Neural progenitor cell (in vitro differentiated cells): ENCODE results near the gene SEMA4D. TPM values are rescaled to one million over a fixed set of nuclear protein-coding genes. Genes with fewer than 3 reads are reported as not detected.
A peak's percentile ranks its signal among the peaks of the same experiment; 100 is the strongest.

Source experiments
- DNase-seq: peaks from one replicate; pipeline ENCODE4 v3.0.0-alpha.2; 2016; ENCODE audit warnings: low spot score
- H2AFZ ChIP-seq: fragments of 200-600 bp; sonication (generic); replicated peaks from 2 replicates; pipeline ENCODE4 v1.6.1; 2016; ENCODE audit warnings: antibody characterized with exemption
- H3F3A ChIP-seq: fragments of 200-600 bp; sonication (generic); 2 replicates; pipeline ENCODE4 v1.6.1; 2016; ENCODE audit warnings: antibody characterized with exemption, low read depth
- H3K27ac ChIP-seq: fragments of 200-600 bp; sonication (generic); 2 replicates; pipeline ENCODE4 v1.5.1; 2016; ENCODE audit warnings: mild to moderate bottlenecking
- H3K27me3 ChIP-seq: fragments of 200-600 bp; sonication (generic); 2 replicates; pipeline ENCODE4 v1.6.1; 2016; ENCODE audit warnings: mild to moderate bottlenecking, moderate library complexity
- H3K36me3 ChIP-seq: fragments of 200-600 bp; sonication (generic); 2 replicates; pipeline ENCODE4 v1.5.1; 2016
- H3K4me1 ChIP-seq: fragments of 200-600 bp; sonication (generic); 2 replicates; pipeline ENCODE4 v1.6.1; 2016; ENCODE audit warnings: mixed run types
- H3K4me2 ChIP-seq: fragments of 200-600 bp; sonication (generic); 2 replicates; pipeline ENCODE4 v1.6.1; 2016
- H3K4me3 ChIP-seq: fragments of 200-600 bp; sonication (generic); 2 replicates; pipeline ENCODE4 v1.5.1; 2016
- H3K79me2 ChIP-seq: fragments of 200-600 bp; sonication (generic); 2 replicates; pipeline ENCODE4 v1.6.1; 2016; ENCODE audit warnings: low read depth
- H3K9ac ChIP-seq: fragments of 200-600 bp; sonication (generic); 2 replicates; pipeline ENCODE4 v1.6.1; 2016
- H3K9me3 ChIP-seq: fragments of 200-600 bp; sonication (generic); 2 replicates; pipeline ENCODE4 v1.5.1; 2016; ENCODE audit warnings: low read depth
- H4K20me1 ChIP-seq: fragments of 200-600 bp; sonication (generic); 2 replicates; pipeline ENCODE4 v1.6.1; 2016; ENCODE audit warnings: low read depth
- H3K27ac Mint-ChIP-seq: 3 replicates; pipeline ENCODE4 v1.8.0; 2021; ENCODE audit warnings: mixed read lengths
- H3K27me3 Mint-ChIP-seq: 2 replicates; pipeline ENCODE4 v1.8.0; 2022; ENCODE audit warnings: low read depth, mild to moderate bottlenecking, inconsistent platforms, moderate library complexity, mixed read lengths; ENCODE audit not compliant: insufficient read depth
- H3K36me3 Mint-ChIP-seq: 3 replicates; pipeline ENCODE4 v1.8.0; 2021; ENCODE audit warnings: mixed read lengths
- H3K4me1 Mint-ChIP-seq: 3 replicates; pipeline ENCODE4 v1.8.0; 2021; ENCODE audit warnings: mixed read lengths
- H3K4me3 Mint-ChIP-seq: 3 replicates; pipeline ENCODE4 v1.8.0; 2021; ENCODE audit warnings: mild to moderate bottlenecking, moderate library complexity, mixed read lengths
- H3K9me3 Mint-ChIP-seq: 3 replicates; pipeline ENCODE4 v1.8.0; 2020; ENCODE audit warnings: mixed read lengths
- CTCF ChIP-seq: fragments of 200-600 bp; sonication (generic); IDR thresholded peaks from 2 replicates; pipeline ENCODE4 v1.5.1; 2017; ENCODE audit warnings: antibody characterized with exemption, mild to moderate bottlenecking
- EZH2 ChIP-seq: fragments of 200-600 bp; sonication (generic); IDR thresholded peaks from 2 replicates; pipeline ENCODE4 v1.6.1; 2017; ENCODE audit warnings: antibody characterized with exemption, mild to moderate bottlenecking, moderate library complexity
- EZH2phosphoT487 ChIP-seq: fragments of 200-600 bp; sonication (generic); IDR thresholded peaks from 2 replicates; pipeline ENCODE4 v1.6.1; 2017; ENCODE audit warnings: antibody characterized with exemption
- total RNA-seq: library from RNA; depleted of rRNA; stranded (reverse); fragments of >200 nt; gene quantifications from 2 replicates; pipeline ENCODE4 v1.2.3, GENCODE V29; 2015; ENCODE audit warnings: low replicate concordance

SEMA4D gene
- total RNA-seq, 1 donor from 2014 or later: 19.1 TPM

DNA sequence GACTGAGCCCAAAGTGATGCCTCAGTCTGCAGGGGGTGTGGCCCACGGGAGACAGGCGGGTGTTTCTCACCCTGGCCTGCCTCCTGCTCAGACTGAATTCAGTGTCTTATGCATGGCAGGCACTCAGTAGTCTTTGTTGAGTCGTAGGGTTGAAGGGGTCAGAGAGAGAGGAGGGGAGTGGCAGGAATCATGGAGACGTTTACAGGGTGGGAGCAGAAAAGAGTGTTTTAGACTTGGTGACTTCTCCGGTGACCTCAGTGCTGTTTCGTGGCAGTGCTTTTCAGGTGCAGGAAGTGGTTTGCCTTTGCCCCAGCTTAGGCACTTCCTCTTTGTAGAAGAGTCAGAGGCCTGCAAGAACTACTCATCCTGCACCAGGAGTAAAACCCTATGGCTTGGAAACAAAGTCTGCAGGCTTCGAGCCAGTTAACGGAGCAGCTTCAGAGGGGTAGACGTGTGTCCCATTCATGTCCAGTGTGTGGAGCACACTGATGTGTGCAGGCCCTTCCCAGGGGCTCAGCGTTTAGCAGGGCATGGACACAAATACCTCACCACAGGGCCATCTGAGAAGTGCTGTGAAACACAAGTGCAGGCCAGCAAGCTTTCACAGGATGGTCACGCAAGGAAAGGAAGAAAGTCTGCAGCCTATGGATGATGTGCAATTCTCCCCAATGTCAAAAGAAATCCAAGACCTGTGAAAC, 24.5 kb upstream of the SEMA4D start:
- no peak for DNase-seq
- Mint-ChIP-seq H3K4me1 (peaks cover 29% of the 10 kb centered on the region), H3K4me3 (no peak overlapping the region), H3K9me3 (no peaks in the 10 kb centered on the region), H3K27ac (peak overlapping the region; percentile 83), H3K27me3 (peaks cover 8% of the 10 kb centered on the region), H3K36me3 (no peaks in the 10 kb centered on the region)
- H3K36me3 ChIP-seq: no peaks in the 10 kb centered on the region
- no peaks in the 10 kb centered on the region for H3K9me3 ChIP-seq
- no peak overlapping the region for H3K27ac ChIP-seq
- no peak overlapping the region for H3K4me2 ChIP-seq
- no peaks in the 10 kb centered on the region for H3F3A ChIP-seq
- no peaks in the 10 kb centered on the region for H3K27me3 ChIP-seq
- H3K79me2 ChIP-seq: no peaks in the 10 kb centered on the region
- no peak for TF ChIP-seq CTCF
- TF ChIP-seq EZH2phosphoT487: no peak
- TF ChIP-seq EZH2: no peak
- no peaks in the 10 kb centered on the region for H3K4me1 ChIP-seq
- no peak overlapping the region for H3K4me3 ChIP-seq
- H4K20me1 ChIP-seq: no peaks in the 10 kb centered on the region
- no peak overlapping the region for H2AFZ ChIP-seq
- no peak overlapping the region for H3K9ac ChIP-seq

DNA sequence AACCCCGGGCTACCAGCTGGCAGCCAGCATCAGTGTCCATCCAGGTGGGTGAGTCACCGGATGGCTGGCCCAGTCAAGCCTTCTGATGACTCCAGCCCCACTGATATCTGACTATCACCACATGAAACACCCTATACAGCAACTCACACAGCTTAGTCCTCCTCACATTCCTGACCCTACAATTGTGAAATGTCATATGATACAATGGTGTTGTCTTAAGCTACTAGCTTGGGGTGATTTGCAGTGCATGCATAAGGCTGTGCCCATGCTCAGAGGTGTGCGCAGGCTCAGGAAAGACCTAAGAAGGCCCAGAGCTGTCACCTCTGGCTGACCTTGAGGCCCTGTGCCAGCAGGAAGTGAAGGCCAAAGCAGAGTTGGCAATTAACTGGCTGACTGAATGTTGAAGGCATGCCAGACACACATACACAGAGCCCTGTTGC, 21.5 kb upstream of the SEMA4D start:
- Histone ChIP-seq H3K27me3 (no peaks in the 10 kb centered on the region), H3K4me2 (no peak overlapping the region), H3K9me3 (no peaks in the 10 kb centered on the region), H3K4me1 (no peaks in the 10 kb centered on the region), H3K9ac (no peak overlapping the region), H2AFZ (no peak overlapping the region), H3K4me3 (no peak overlapping the region), H4K20me1 (no peaks in the 10 kb centered on the region), H3F3A (no peaks in the 10 kb centered on the region), H3K36me3 (no peaks in the 10 kb centered on the region), H3K79me2 (no peaks in the 10 kb centered on the region), H3K27ac (no peak overlapping the region)
- H3K36me3 Mint-ChIP-seq: no peaks in the 10 kb centered on the region
- peaks cover 20% of the 10 kb centered on the region for H3K4me1 Mint-ChIP-seq
- TF ChIP-seq EZH2phosphoT487: no peak
- TF ChIP-seq CTCF: no peak
- no peak for TF ChIP-seq EZH2
- H3K9me3 Mint-ChIP-seq: no peaks in the 10 kb centered on the region
- no peak for DNase-seq
- no peak overlapping the region for H3K4me3 Mint-ChIP-seq
- H3K27ac Mint-ChIP-seq: no peak overlapping the region
- H3K27me3 Mint-ChIP-seq: peaks cover 9% of the 10 kb centered on the region

- Histone ChIP-seq H3K36me3 (no peaks in the 10 kb centered on the region), H3K9ac (no peak overlapping the region), H2AFZ (no peak overlapping the region), H4K20me1 (no peaks in the 10 kb centered on the region), H3K27me3 (no peaks in the 10 kb centered on the region), H3F3A (no peaks in the 10 kb centered on the region), H3K27ac (no peak overlapping the region), H3K4me1 (no peaks in the 10 kb centered on the region), H3K4me3 (no peak overlapping the region), H3K9me3 (no peaks in the 10 kb centered on the region), H3K4me2 (no peak overlapping the region), H3K79me2 (no peaks in the 10 kb centered on the region)
- no peak for TF ChIP-seq EZH2
- no peak for TF ChIP-seq CTCF
- TF ChIP-seq EZH2phosphoT487: no peak
- no peak for DNase-seq
- Mint-ChIP-seq H3K9me3 (no peaks in the 10 kb centered on the region), H3K36me3 (no peaks in the 10 kb centered on the region), H3K27ac (no peak overlapping the region), H3K4me3 (no peak overlapping the region), H3K4me1 (peaks cover 18% of the 10 kb centered on the region), H3K27me3 (peaks cover 9% of the 10 kb centered on the region)
Observed at GRCh38 chr9:89518466-89519365, 20.8 kb upstream of the SEMA4D start.
